ENCODE data around the gene MFSD11. TPM values are rescaled to one million over a fixed set of nuclear protein-coding genes. Genes with fewer than 3 reads are reported as not detected.

Gene MFSD11
- total RNA-seq, 2 experiments from 2014 or later: 10.3 to 15.1 TPM

GRCh38 chr17:76700270-76700616 is 37.7 kb upstream of the MFSD11 start:
- CTCF ChIA-PET: interaction anchor here (0.7 kb wide), 1 partner anchor 1195 kb away, joined by 3 read pairs; no protein-coding TSS in a partner anchor
- Mint-ChIP-seq H3K27me3 (no peaks in the 10 kb centered on the region), H3K4me3 (no peak overlapping the region), H3K27ac (no peak overlapping the region), H3K4me1 (peaks cover 6% of the 10 kb centered on the region), H3K9me3 (ENCODE audit: low read depth) (no peaks in the 10 kb centered on the region), H3K36me3 (ENCODE audit: low read depth) (no peaks in the 10 kb centered on the region)
- POLR2A ChIA-PET: no interaction called here
- no peak for ATAC-seq
- intact Hi-C loops (cut with DNase I, micrococcal nuclease): no loop called here
- no peak for DNase-seq

- no peak overlapping the region for H3K27ac Mint-ChIP-seq
- H3K27me3 Mint-ChIP-seq: no peaks in the 10 kb centered on the region
- peaks cover 6% of the 10 kb centered on the region for H3K4me1 Mint-ChIP-seq
- intact Hi-C loops (cut with DNase I, micrococcal nuclease): no loop called here
- ATAC-seq (no peak), DNase-seq (no peak)
- CTCF ChIA-PET: no interaction called here
- H3K9me3 Mint-ChIP-seq (ENCODE audit: low read depth): no peaks in the 10 kb centered on the region
- H3K36me3 Mint-ChIP-seq (ENCODE audit: low read depth): no peaks in the 10 kb centered on the region
- POLR2A ChIA-PET: no interaction called here
- H3K4me3 Mint-ChIP-seq: no peak overlapping the region
Measured at GRCh38 chr17:76700617-76701470, 37.1 kb upstream of the MFSD11 start.

- H3K36me3 Mint-ChIP-seq (ENCODE audit: low read depth): no peaks in the 10 kb centered on the region
- no peak overlapping the region for H3K4me3 Mint-ChIP-seq
- no peak for ATAC-seq
- peaks cover 5% of the 10 kb centered on the region for H3K4me1 Mint-ChIP-seq
- ChIA-PET CTCF (no interaction called here), POLR2A (no interaction called here)
- no peak for DNase-seq
- H3K9me3 Mint-ChIP-seq (ENCODE audit: low read depth): no peaks in the 10 kb centered on the region
- intact Hi-C loops (cut with DNase I, micrococcal nuclease): no loop called here
- no peaks in the 10 kb centered on the region for H3K27me3 Mint-ChIP-seq
- H3K27ac Mint-ChIP-seq: no peak overlapping the region
Measured at GRCh38 chr17:76701471-76701967, 36.4 kb upstream of the MFSD11 start.

DNA sequence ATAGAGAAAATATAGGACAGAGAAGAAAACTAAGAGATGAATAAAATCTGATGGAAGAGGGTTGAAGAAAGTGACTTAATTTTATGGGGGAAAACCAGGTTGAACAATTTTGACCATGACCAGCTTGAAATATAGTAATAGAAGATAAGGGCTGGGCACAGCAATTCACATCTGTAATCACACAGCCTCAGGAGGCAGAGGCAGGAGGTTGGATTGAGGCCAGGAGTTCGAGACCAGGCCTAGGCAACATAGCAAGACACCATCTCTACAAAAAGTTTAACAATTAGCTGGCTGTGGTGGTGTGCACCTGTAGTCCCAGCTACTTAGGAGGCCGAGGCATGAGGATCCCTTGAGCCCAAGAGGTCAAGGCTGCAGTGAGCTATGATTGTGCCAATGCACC is 35.8 kb upstream of the MFSD11 start:
- intact Hi-C loops (cut with DNase I, micrococcal nuclease): no loop called here
- DNase-seq (no peak), ATAC-seq (no peak)
- H3K9me3 Mint-ChIP-seq (ENCODE audit: low read depth): no peaks in the 10 kb centered on the region
- CTCF ChIA-PET: interaction anchor here (0.6 to 1.8 kb wide), 2 partner anchors 21 to 283 kb away, joined by 3 to 8 read pairs; no protein-coding TSS in a partner anchor
- POLR2A ChIA-PET: no interaction called here
- H3K27ac Mint-ChIP-seq: no peak overlapping the region
- H3K4me3 Mint-ChIP-seq: no peak overlapping the region
- H3K4me1 Mint-ChIP-seq: peaks cover 3% of the 10 kb centered on the region
- H3K36me3 Mint-ChIP-seq (ENCODE audit: low read depth): no peaks in the 10 kb centered on the region
- no peaks in the 10 kb centered on the region for H3K27me3 Mint-ChIP-seq

DNA sequence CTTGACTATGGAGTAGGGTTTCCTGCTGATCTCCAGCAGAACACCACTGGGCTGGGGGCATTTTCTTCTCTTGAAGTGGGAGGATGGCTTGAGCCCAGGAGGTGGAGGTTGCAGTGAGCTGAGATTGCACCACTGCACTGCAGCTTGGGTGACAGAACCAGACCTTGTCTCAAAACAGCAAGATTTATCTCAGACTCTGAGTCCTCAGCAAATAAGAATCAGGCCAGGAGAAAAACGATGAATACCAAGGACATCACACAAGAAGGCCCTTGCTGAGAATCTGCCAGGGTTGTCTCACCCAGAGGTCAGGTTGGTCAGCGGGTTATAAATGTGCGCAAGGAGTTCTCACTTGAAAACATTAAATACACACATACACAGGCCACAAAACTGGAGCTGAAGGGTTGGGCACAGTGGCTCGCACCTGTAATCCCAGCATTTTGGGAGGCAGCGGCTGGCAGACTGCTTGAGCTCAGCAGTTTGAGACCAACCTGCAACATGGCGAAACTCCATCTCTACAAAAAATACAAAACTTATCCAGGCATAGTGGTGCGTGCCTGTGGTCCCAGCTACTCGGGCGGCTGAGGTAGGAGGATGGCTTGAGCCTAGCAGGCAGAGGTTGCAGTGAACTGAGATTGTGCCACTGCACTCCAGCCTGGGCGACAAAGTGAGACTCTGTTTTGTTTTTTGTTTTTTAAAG is 34.8 kb upstream of the MFSD11 start:
- no peak for DNase-seq
- H3K27me3 Mint-ChIP-seq: no peaks in the 10 kb centered on the region
- ChIA-PET POLR2A (no interaction called here), CTCF (interaction anchor here (1.4 to 1.8 kb wide), 2 partner anchors 14 to 22 kb away, joined by 4 to 8 read pairs; no protein-coding TSS in a partner anchor)
- peaks cover 3% of the 10 kb centered on the region for H3K4me1 Mint-ChIP-seq
- no peak overlapping the region for H3K27ac Mint-ChIP-seq
- no peak for ATAC-seq
- no peaks in the 10 kb centered on the region for H3K36me3 Mint-ChIP-seq (ENCODE audit: low read depth)
- intact Hi-C loops (cut with DNase I, micrococcal nuclease): no loop called here
- H3K9me3 Mint-ChIP-seq (ENCODE audit: low read depth): no peaks in the 10 kb centered on the region
- H3K4me3 Mint-ChIP-seq: no peak overlapping the region

DNA sequence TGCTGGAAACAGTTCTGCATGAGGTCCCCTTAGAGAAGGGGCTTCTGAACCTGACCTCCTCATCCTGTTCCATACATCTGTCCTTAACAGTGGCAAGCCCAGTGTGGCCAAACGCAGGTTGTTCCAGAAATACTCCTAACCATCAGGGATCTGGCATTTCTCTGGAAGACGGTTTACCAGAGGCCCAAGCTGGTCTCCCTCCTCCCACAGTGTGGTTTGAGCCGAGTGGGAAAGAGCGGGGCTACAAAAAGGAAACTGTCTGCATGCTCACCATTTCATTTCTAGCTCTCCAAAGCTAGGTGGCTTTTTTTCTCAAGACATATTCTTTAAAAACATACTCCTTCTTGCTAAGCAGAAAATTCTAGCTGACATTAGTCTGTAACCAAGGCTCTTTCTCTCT is 33.1 kb upstream of the MFSD11 start:
- DNase-seq: no peak
- ChIA-PET POLR2A (no interaction called here), CTCF (interaction anchor here (0.6 to 0.9 kb wide), 3 partner anchors 9 to 1510 kb away, joined by 3 read pairs; no protein-coding TSS in a partner anchor)
- intact Hi-C loops (cut with DNase I, micrococcal nuclease): no loop called here
- ATAC-seq: no peak
- peaks cover 8% of the 10 kb centered on the region for H3K4me1 Mint-ChIP-seq
- no peaks in the 10 kb centered on the region for H3K27me3 Mint-ChIP-seq
- no peaks in the 10 kb centered on the region for H3K9me3 Mint-ChIP-seq (ENCODE audit: low read depth)
- H3K27ac Mint-ChIP-seq: no peak overlapping the region
- H3K4me3 Mint-ChIP-seq: no peak overlapping the region
- H3K36me3 Mint-ChIP-seq (ENCODE audit: low read depth): no peaks in the 10 kb centered on the region

GRCh38 chr17:76706817-76707216 is 31.1 kb upstream of the MFSD11 start:
- Mint-ChIP-seq H3K4me3 (no peak overlapping the region), H3K4me1 (peaks cover 13% of the 10 kb centered on the region), H3K9me3 (ENCODE audit: low read depth) (no peaks in the 10 kb centered on the region), H3K27ac (no peak overlapping the region), H3K36me3 (ENCODE audit: low read depth) (no peaks in the 10 kb centered on the region), H3K27me3 (no peaks in the 10 kb centered on the region)
- DNase-seq (no peak), ATAC-seq (no peak)
- POLR2A ChIA-PET: no interaction called here
- CTCF ChIA-PET: no interaction called here
- intact Hi-C loops (cut with DNase I, micrococcal nuclease): no loop called here

- DNase-seq: no peak
- H3K27me3 Mint-ChIP-seq: no peaks in the 10 kb centered on the region
- no peaks in the 10 kb centered on the region for H3K36me3 Mint-ChIP-seq (ENCODE audit: low read depth)
- peaks cover 13% of the 10 kb centered on the region for H3K4me1 Mint-ChIP-seq
- ChIA-PET POLR2A (interaction anchor here (0.5 to 0.6 kb wide), 2 partner anchors 336 to 724 kb away, joined by 3 to 4 read pairs; no protein-coding TSS in a partner anchor), CTCF (interaction anchor here (0.6 to 1.4 kb wide), 4 partner anchors 11 to 745 kb away, joined by 3 to 5 read pairs (median 4); no protein-coding TSS in a partner anchor)
- no peak overlapping the region for H3K4me3 Mint-ChIP-seq
- no peak for ATAC-seq
- no peaks in the 10 kb centered on the region for H3K9me3 Mint-ChIP-seq (ENCODE audit: low read depth)
- intact Hi-C loops (cut with DNase I, micrococcal nuclease): no loop called here
- no peak overlapping the region for H3K27ac Mint-ChIP-seq
Measured at GRCh38 chr17:76707985-76708807, 29.7 kb upstream of the MFSD11 start.

DNA sequence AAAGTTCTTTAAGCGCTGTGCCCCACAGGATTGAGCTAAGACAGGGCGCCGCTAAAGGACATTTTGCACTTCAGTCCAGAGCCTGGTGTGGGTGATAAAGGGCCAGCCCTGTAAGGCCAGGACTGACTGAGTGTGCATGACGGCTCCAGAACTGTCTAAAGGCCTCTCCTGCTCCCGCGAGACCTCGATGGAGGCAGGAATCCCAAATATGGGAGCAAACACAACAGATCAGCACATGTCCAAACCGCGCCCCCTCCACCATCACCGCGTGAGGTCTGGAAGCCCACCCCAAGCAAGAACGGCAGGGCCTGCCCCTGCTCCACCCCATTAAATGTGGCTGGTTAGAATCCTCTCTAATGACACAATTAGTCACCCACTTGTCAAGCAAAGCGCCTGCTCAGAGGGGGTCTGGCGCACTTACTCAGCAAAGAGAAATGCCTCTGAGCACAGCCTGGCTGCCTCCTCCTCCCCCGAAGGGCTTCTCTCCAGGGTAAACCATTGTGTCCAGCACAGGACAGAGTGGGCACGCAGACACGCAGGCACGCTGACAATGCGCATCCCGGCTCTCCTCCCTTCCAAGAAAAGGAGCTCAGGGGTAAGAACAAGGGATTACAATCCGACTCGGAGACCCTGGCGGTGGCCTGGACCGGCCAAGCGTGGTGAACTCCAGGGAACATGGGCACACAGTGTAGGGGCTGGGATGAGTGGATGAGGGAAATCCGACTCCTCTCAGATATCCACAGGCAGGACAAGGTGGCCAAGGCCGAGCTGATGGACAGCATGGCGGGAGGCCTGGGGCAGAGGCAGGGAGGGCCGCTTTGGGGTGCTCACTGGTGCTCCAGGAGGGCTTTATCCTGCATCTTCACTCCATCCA is 28.6 kb upstream of the MFSD11 start:
- CTCF ChIA-PET: interaction anchor here (0.8 to 1.4 kb wide), 3 partner anchors 8 to 165 kb away, joined by 3 to 4 read pairs (median 4); no protein-coding TSS in a partner anchor
- intact Hi-C loops (cut with DNase I, micrococcal nuclease): no loop called here
- POLR2A ChIA-PET: interaction anchor here (0.6 kb wide), 1 partner anchor 723 kb away, joined by 4 read pairs; no protein-coding TSS in a partner anchor

More for the DNA sequence above, 28.6 kb upstream of the MFSD11 start:
- Mint-ChIP-seq H3K36me3 (ENCODE audit: low read depth) (peaks cover 8% of the 10 kb centered on the region), H3K4me3 (peak overlapping the region; percentile 66), H3K27ac (no peak overlapping the region), H3K9me3 (ENCODE audit: low read depth) (no peaks in the 10 kb centered on the region), H3K4me1 (peaks cover 24% of the 10 kb centered on the region), H3K27me3 (no peaks in the 10 kb centered on the region)
- ATAC-seq (no peak), DNase-seq (no peak)
